RKO (cell line): ENCODE results near the gene PPP2R2B.

Source experiments
- DNase-seq: peaks from one replicate; pipeline ENCODE4 v3.0.0-alpha.2; 2016; ENCODE audit warnings: low spot score

Gene PPP2R2B

GRCh38 chr5:146699664-146700418 lies 178.7 kb downstream of the PPP2R2B start:
- no peak for DNase-seq

- DNase-seq, result no peak
Observed at GRCh38 chr5:146699138-146699537, 179.4 kb downstream of the PPP2R2B start.

GRCh38 chr5:146698651-146699050 lies 179.9 kb downstream of the PPP2R2B start:
- DNase-seq, result no peak

- DNase-seq, result no peak
Observed at GRCh38 chr5:146697211-146697610, 181.3 kb downstream of the PPP2R2B start.

GRCh38 chr5:146695646-146696045 lies 182.9 kb downstream of the PPP2R2B start:
- DNase-seq, result no peak

GRCh38 chr5:146690880-146691355 lies 187.6 kb downstream of the PPP2R2B start:
- no peak for DNase-seq

- no peak for DNase-seq
Observed at GRCh38 chr5:146687630-146688029, 190.9 kb downstream of the PPP2R2B start.

- no peak for DNase-seq
Observed at GRCh38 chr5:146683861-146684260, 194.7 kb downstream of the PPP2R2B start.

GRCh38 chr5:146682899-146683532 lies 195.5 kb downstream of the PPP2R2B start:
- DNase-seq, result no peak

GRCh38 chr5:146681585-146682105 lies 196.9 kb downstream of the PPP2R2B start:
- DNase-seq, result no peak

- DNase-seq, result no peak
Observed at GRCh38 chr5:146680846-146681584, 197.5 kb downstream of the PPP2R2B start.

- DNase-seq, result no peak
Observed at GRCh38 chr5:146675636-146676035, 202.9 kb downstream of the PPP2R2B start.

GRCh38 chr5:146672866-146673265 lies 205.7 kb downstream of the PPP2R2B start:
- no peak for DNase-seq

- no peak for DNase-seq
Observed at GRCh38 chr5:146671561-146672295, 206.8 kb downstream of the PPP2R2B start.

- DNase-seq, result no peak
Observed at GRCh38 chr5:146669656-146670055, 208.9 kb downstream of the PPP2R2B start.

GRCh38 chr5:146667633-146668272 lies 210.8 kb downstream of the PPP2R2B start:
- DNase-seq, result peak; percentile 19

- peak; percentile 57 for DNase-seq
Observed at GRCh38 chr5:146662229-146662628, 216.3 kb downstream of the PPP2R2B start.

GRCh38 chr5:146660376-146660960 lies 218.1 kb downstream of the PPP2R2B start:
- no peak for DNase-seq

- DNase-seq, result no peak
Observed at GRCh38 chr5:146659961-146660360, 218.6 kb downstream of the PPP2R2B start.

- no peak for DNase-seq
Observed at GRCh38 chr5:146656703-146657102, 221.9 kb downstream of the PPP2R2B start.

GRCh38 chr5:146653560-146653959 lies 225.0 kb downstream of the PPP2R2B start:
- DNase-seq, result no peak
